NOMO-1 (cell line): ENCODE results near the gene ZNF732.
A peak's percentile ranks its signal among the peaks of the same experiment; 100 is the strongest.

Experiments
- DNase-seq, 2 experiments: peaks; one replicate each; lab custom pipeline; 2025; ENCODE audit not compliant: unreplicated experiment in 2 of 2; lab: John Stamatoyannopoulos, UW

Gene ZNF732

GRCh38 chr4:256492-256891 is 48.8 kb downstream of the ZNF732 start:
- no peak for DNase-seq

- DNase-seq = no peak
These were observed 51.1 kb downstream of the ZNF732 start for GRCh38 chr4:253936-254756.

- DNase-seq = no peak
These were observed 53.1 kb downstream of the ZNF732 start for GRCh38 chr4:252065-252601.

GRCh38 chr4:244471-244870 is 60.8 kb downstream of the ZNF732 start:
- DNase-seq = peak; percentile 6 to 35

GRCh38 chr4:243426-243825 is 61.8 kb downstream of the ZNF732 start:
- no peak for DNase-seq

- DNase-seq = peak; percentile 67 to 79
These were observed 63.0 kb downstream of the ZNF732 start for GRCh38 chr4:242121-242848.

GRCh38 chr4:241411-241810 is 63.9 kb downstream of the ZNF732 start:
- peak in 1 of 2 experiments; percentile 1 for DNase-seq

- no peak for DNase-seq
These were observed 69.2 kb downstream of the ZNF732 start for GRCh38 chr4:236028-236427.

GRCh38 chr4:234178-234577 is 71.1 kb downstream of the ZNF732 start:
- DNase-seq = no peak

- DNase-seq = no peak
These were observed 81.3 kb downstream of the ZNF732 start for GRCh38 chr4:223913-224497.
